ENCODE data around the gene DAZAP1. TPM values are rescaled to one million over a fixed set of nuclear protein-coding genes. Genes with fewer than 3 reads are reported as not detected.

The DAZAP1 gene
- total RNA-seq, 1 experiment from 2014 or later: 151 TPM

DNA sequence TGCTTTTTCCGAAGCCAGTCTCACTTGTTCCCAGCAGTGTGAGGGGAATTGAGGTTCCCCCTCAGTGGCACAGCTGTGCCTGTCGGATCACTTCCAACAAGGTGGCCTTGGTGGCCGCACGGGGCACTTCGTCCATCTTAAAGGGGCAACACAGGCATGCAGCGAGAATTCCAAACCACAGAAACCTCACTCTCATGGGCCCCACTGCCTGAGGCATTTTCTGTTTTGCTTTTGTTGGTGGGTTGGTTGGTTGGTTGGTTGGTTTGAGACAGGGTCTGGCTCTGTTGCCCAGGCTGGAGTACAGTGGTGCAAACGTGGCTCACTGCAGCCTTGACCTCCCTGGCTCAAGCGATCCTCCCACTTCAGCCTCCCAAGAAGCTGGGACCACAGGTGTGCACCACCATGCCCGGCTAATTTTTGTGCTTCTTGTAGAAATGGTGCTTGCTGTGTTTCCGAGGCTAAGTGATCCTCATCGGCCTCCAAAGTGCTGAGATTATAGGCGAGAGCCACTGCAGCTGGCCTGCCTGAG lies 27.4 kb upstream of the DAZAP1 start:
- Mint-ChIP-seq H3K4me1 (ENCODE audit: low read depth, unreplicated experiment) (peaks cover 8% of the 10 kb centered on the region), H3K9me3 (ENCODE audit: low read depth, unreplicated experiment) (no peaks in the 10 kb centered on the region), H3K27me3 (ENCODE audit: unreplicated experiment) (peaks cover 8% of the 10 kb centered on the region), H3K36me3 (ENCODE audit: insufficient read depth, unreplicated experiment) (peaks cover 31% of the 10 kb centered on the region), H3K4me3 (ENCODE audit: low read depth, unreplicated experiment) (no peak overlapping the region), H3K27ac (ENCODE audit: unreplicated experiment) (no peak overlapping the region)
- CTCF ChIA-PET: no interaction called here
- TF ChIP-seq, protein P1, sequence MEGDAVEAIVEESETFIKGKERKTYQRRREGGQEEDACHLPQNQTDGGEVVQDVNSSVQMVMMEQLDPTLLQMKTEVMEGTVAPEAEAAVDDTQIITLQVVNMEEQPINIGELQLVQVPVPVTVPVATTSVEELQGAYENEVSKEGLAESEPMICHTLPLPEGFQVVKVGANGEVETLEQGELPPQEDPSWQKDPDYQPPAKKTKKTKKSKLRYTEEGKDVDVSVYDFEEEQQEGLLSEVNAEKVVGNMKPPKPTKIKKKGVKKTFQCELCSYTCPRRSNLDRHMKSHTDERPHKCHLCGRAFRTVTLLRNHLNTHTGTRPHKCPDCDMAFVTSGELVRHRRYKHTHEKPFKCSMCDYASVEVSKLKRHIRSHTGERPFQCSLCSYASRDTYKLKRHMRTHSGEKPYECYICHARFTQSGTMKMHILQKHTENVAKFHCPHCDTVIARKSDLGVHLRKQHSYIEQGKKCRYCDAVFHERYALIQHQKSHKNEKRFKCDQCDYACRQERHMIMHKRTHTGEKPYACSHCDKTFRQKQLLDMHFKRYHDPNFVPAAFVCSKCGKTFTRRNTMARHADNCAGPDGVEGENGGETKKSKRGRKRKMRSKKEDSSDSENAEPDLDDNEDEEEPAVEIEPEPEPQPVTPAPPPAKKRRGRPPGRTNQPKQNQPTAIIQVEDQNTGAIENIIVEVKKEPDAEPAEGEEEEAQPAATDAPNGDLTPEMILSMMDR (IDR thresholded peaks at IDR 0.05; ENCODE audit: unreplicated experiment): no peak
- intact Hi-C loops (cut with micrococcal nuclease; ENCODE audit: unreplicated experiment): no loop called here
- BruUV-seq (replicated peaks): no TSS peak
- no peak for DNase-seq

- CTCF ChIA-PET: interaction anchor here (0.6 kb wide), 1 partner anchor 55 kb away, joined by 5 read pairs; no protein-coding TSS in a partner anchor
- BruUV-seq (replicated peaks): no TSS peak
Measured at GRCh38 chr19:1382250-1382649, 25.1 kb upstream of the DAZAP1 start.

GRCh38 chr19:1383017-1383311 lies 24.4 kb upstream of the DAZAP1 start:
- CTCF ChIA-PET: interaction anchor here (0.7 kb wide), 1 partner anchor 113 kb away, joined by 3 read pairs; no protein-coding TSS in a partner anchor
- Mint-ChIP-seq H3K9me3 (ENCODE audit: low read depth, unreplicated experiment) (no peaks in the 10 kb centered on the region), H3K4me1 (ENCODE audit: low read depth, unreplicated experiment) (peaks cover 8% of the 10 kb centered on the region), H3K27me3 (ENCODE audit: unreplicated experiment) (peaks cover 8% of the 10 kb centered on the region), H3K36me3 (ENCODE audit: insufficient read depth, unreplicated experiment) (peaks cover 21% of the 10 kb centered on the region), H3K4me3 (ENCODE audit: low read depth, unreplicated experiment) (peak overlapping the region; percentile 79), H3K27ac (ENCODE audit: unreplicated experiment) (peak overlapping the region; percentile 100)
- intact Hi-C loops (cut with micrococcal nuclease; ENCODE audit: unreplicated experiment): no loop called here
- no peak for DNase-seq
- TF ChIP-seq, protein P1 (IDR thresholded peaks at IDR 0.05; ENCODE audit: unreplicated experiment): no peak
- no TSS peak for BruUV-seq (replicated peaks)

More at GRCh38 chr19:1382250-1382649, 25.1 kb upstream of the DAZAP1 start:
- Mint-ChIP-seq H3K36me3 (ENCODE audit: insufficient read depth, unreplicated experiment) (peaks cover 21% of the 10 kb centered on the region), H3K4me1 (ENCODE audit: low read depth, unreplicated experiment) (peaks cover 8% of the 10 kb centered on the region), H3K27ac (ENCODE audit: unreplicated experiment) (no peak overlapping the region), H3K9me3 (ENCODE audit: low read depth, unreplicated experiment) (no peaks in the 10 kb centered on the region), H3K4me3 (ENCODE audit: low read depth, unreplicated experiment) (no peak overlapping the region), H3K27me3 (ENCODE audit: unreplicated experiment) (peaks cover 8% of the 10 kb centered on the region)
- TF ChIP-seq, protein P1 (IDR thresholded peaks at IDR 0.05; ENCODE audit: unreplicated experiment): no peak
- DNase-seq: no peak
- intact Hi-C loops (cut with micrococcal nuclease; ENCODE audit: unreplicated experiment): no loop called here

GRCh38 chr19:1383312-1384084 lies 23.9 kb upstream of the DAZAP1 start, which contains the start of gene NDUFS7:
TSS of gene NDUFS7 (plus strand) at chr19:1383907. CDS start at chr19:1383927, 20 bp downstream.
- peak within 1 kb of the TSS; percentile 79 for H3K4me3 Mint-ChIP-seq (ENCODE audit: low read depth, unreplicated experiment)
- peaks cover 21% of the 10 kb centered on the region for H3K36me3 Mint-ChIP-seq (ENCODE audit: insufficient read depth, unreplicated experiment)
- CTCF ChIA-PET: interaction anchor here (0.7 kb wide), 1 partner anchor 114 kb away, joined by 3 read pairs; no protein-coding TSS in a partner anchor
- no TSS peak for BruUV-seq (replicated peaks)
- TF ChIP-seq, protein P1 (IDR thresholded peaks at IDR 0.05; ENCODE audit: unreplicated experiment): no peak
- intact Hi-C loops (cut with micrococcal nuclease; ENCODE audit: unreplicated experiment): no loop called here
- DNase-seq: peak; percentile 88
- peaks cover 8% of the 10 kb centered on the region for H3K27me3 Mint-ChIP-seq (ENCODE audit: unreplicated experiment)
- peak within 1 kb of the TSS; percentile 100 for H3K27ac Mint-ChIP-seq (ENCODE audit: unreplicated experiment)
- peaks cover 8% of the 10 kb centered on the region for H3K4me1 Mint-ChIP-seq (ENCODE audit: low read depth, unreplicated experiment)
- H3K9me3 Mint-ChIP-seq (ENCODE audit: low read depth, unreplicated experiment): no peaks in the 10 kb centered on the region

Measured in Calu3 (cell line).